Smooth muscle cell (in vitro differentiated cells): ENCODE results near the gene ADM. TPM values are rescaled to one million over a fixed set of nuclear protein-coding genes. Genes with fewer than 3 reads are reported as not detected.

Source experiments
- DNase-seq: peaks from one replicate; lab custom pipeline; 2025; ENCODE audit not compliant: unreplicated experiment; lab: John Stamatoyannopoulos, UW
- H2AFZ ChIP-seq: fragments of 200-600 bp; sonication (generic); 2 replicates; pipeline ENCODE4 v1.6.0; 2016; ENCODE audit warnings: antibody characterized with exemption, low read depth, mild to moderate bottlenecking
- H3F3A ChIP-seq: fragments of 200-600 bp; sonication (generic); 2 replicates; pipeline ENCODE4 v1.6.0; 2017; ENCODE audit warnings: antibody characterized with exemption, low read depth
- H3K27ac ChIP-seq: fragments of 200-600 bp; sonication (generic); 2 replicates; pipeline ENCODE4 v1.5.1; 2016; ENCODE audit warnings: low read depth, mild to moderate bottlenecking
- H3K27me3 ChIP-seq: fragments of 200-600 bp; sonication (generic); 2 replicates; pipeline ENCODE4 v1.6.1; 2016; ENCODE audit warnings: low read depth, mild to moderate bottlenecking
- H3K36me3 ChIP-seq: fragments of 200-600 bp; sonication (generic); 2 replicates; pipeline ENCODE4 v1.5.1; 2016; ENCODE audit warnings: low read depth
- H3K4me1 ChIP-seq: fragments of 200-600 bp; sonication (generic); 2 replicates; pipeline ENCODE4 v1.5.1; 2016; ENCODE audit warnings: low read depth
- H3K4me2 ChIP-seq: fragments of 200-600 bp; sonication (generic); 2 replicates; pipeline ENCODE4 v1.6.0; 2016; ENCODE audit warnings: mild to moderate bottlenecking
- H3K4me3 ChIP-seq: fragments of 200-600 bp; sonication (generic); 2 replicates; pipeline ENCODE4 v1.5.1; 2016; ENCODE audit warnings: mild to moderate bottlenecking
- H3K79me2 ChIP-seq: fragments of 200-600 bp; sonication (generic); 2 replicates; pipeline ENCODE4 v1.6.0; 2016; ENCODE audit warnings: low read depth, mild to moderate bottlenecking
- H3K9ac ChIP-seq: fragments of 200-600 bp; sonication (generic); 2 replicates; pipeline ENCODE4 v1.6.0; 2016; ENCODE audit warnings: low read depth
- H3K9me3 ChIP-seq: fragments of 200-600 bp; sonication (generic); replicated peaks from 2 replicates; pipeline ENCODE4 v1.5.1; 2016; ENCODE audit warnings: low read depth
- H4K20me1 ChIP-seq: fragments of 200-600 bp; sonication (generic); 2 replicates; pipeline ENCODE4 v1.6.0; 2016; ENCODE audit warnings: low read depth
- WGBS: methylation state at CpG from one replicate; pipeline ENCODE4 v1.1.7; 2016; ENCODE audit warnings: low lambda C conversion rate; 5-methylcytosine and 5-hydroxymethylcytosine counted together
- polyA plus RNA-seq: library from polyadenylated mRNA; unstranded; fragments of >200 nt; fragmentation: Nextera tagmentation; extraction: Ambion mirVana; gene quantifications from 2 replicates; pipeline ENCODE4 v1.2.1, GENCODE V29; 2016
- total RNA-seq: library from RNA; depleted of rRNA; stranded (reverse); fragments of >200 nt; gene quantifications from 2 replicates; pipeline ENCODE4 v1.2.3, GENCODE V29; 2014
- TF ChIP-seq, protein P1 (sequence below): fragments of 200-600 bp; sonication (generic); IDR thresholded peaks from 2 replicates; pipeline ENCODE4 v1.5.1; 2017; ENCODE audit warnings: borderline replicate concordance, mild to moderate bottlenecking, antibody characterized with exemption; ENCODE audit not compliant: insufficient read depth, poor library complexity, severe bottlenecking

ADM gene
- total and polyA plus RNA-seq, 2 experiments from 2014 or later: 47.6 to 53.0 TPM

DNA sequence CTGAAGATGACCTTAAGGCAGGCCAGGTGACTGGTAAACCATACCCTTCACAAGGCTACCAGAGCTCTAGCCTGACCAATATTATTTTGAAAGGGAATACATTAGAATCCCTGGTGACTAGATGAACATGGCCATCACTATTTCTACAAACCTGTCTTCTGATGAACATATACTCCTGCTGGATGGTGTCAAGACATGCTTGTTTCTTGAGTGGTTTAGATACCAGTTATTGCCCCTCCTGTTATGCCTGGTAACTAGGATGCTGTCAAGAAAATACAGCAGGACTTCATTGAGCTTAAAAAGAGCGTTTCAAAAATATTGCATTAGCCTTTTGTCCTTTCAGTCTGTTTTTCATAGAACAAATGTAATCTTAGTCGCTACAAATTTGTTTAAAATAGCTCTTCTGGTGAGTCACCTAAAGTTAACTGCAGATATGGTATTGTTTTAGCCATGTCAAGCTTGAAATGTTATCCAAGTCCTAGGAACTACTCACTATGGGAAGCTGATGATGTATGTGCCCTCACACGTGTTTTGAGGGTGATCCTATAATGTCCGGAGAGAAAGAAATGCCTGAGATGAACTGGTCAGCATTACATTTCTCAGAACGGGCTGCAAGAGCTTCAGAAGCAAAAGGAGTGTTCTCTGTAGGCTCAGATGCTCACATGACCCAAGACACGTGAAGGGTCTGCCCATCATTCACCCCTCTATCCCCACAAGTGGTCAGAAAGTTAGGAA is 20.6 kb downstream of the ADM start:
- Histone ChIP-seq H3K4me1 (peaks cover 16% of the 10 kb centered on the region), H3K4me2 (no peak overlapping the region), H3F3A (no peaks in the 10 kb centered on the region), H3K27me3 (no peaks in the 10 kb centered on the region), H2AFZ (no peak overlapping the region), H4K20me1 (no peaks in the 10 kb centered on the region), H3K36me3 (no peaks in the 10 kb centered on the region), H3K9ac (no peak overlapping the region), H3K4me3 (no peak overlapping the region), H3K79me2 (no peaks in the 10 kb centered on the region), H3K9me3 (no peaks in the 10 kb centered on the region), H3K27ac (no peak overlapping the region)
- TF ChIP-seq, protein P1, sequence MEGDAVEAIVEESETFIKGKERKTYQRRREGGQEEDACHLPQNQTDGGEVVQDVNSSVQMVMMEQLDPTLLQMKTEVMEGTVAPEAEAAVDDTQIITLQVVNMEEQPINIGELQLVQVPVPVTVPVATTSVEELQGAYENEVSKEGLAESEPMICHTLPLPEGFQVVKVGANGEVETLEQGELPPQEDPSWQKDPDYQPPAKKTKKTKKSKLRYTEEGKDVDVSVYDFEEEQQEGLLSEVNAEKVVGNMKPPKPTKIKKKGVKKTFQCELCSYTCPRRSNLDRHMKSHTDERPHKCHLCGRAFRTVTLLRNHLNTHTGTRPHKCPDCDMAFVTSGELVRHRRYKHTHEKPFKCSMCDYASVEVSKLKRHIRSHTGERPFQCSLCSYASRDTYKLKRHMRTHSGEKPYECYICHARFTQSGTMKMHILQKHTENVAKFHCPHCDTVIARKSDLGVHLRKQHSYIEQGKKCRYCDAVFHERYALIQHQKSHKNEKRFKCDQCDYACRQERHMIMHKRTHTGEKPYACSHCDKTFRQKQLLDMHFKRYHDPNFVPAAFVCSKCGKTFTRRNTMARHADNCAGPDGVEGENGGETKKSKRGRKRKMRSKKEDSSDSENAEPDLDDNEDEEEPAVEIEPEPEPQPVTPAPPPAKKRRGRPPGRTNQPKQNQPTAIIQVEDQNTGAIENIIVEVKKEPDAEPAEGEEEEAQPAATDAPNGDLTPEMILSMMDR: no peak
- WGBS: 60% methylated on average over 6 of the region's 6 CpGs
- no peak for DNase-seq

- H2AFZ ChIP-seq: no peak overlapping the region
- 90% methylated on average over 2 of the region's 2 CpGs for WGBS
- no peaks in the 10 kb centered on the region for H3K79me2 ChIP-seq
- no peaks in the 10 kb centered on the region for H3K36me3 ChIP-seq
- TF ChIP-seq, protein P1: no peak
- H3K9ac ChIP-seq: no peak overlapping the region
- no peak overlapping the region for H3K27ac ChIP-seq
- no peak overlapping the region for H3K4me2 ChIP-seq
- H3K4me3 ChIP-seq: no peak overlapping the region
- DNase-seq: no peak
- H4K20me1 ChIP-seq: no peaks in the 10 kb centered on the region
- peaks cover 16% of the 10 kb centered on the region for H3K4me1 ChIP-seq
- no peaks in the 10 kb centered on the region for H3F3A ChIP-seq
- no peaks in the 10 kb centered on the region for H3K9me3 ChIP-seq
- H3K27me3 ChIP-seq: no peaks in the 10 kb centered on the region
Observed at GRCh38 chr11:10326012-10326964, 21.4 kb downstream of the ADM start.

DNA sequence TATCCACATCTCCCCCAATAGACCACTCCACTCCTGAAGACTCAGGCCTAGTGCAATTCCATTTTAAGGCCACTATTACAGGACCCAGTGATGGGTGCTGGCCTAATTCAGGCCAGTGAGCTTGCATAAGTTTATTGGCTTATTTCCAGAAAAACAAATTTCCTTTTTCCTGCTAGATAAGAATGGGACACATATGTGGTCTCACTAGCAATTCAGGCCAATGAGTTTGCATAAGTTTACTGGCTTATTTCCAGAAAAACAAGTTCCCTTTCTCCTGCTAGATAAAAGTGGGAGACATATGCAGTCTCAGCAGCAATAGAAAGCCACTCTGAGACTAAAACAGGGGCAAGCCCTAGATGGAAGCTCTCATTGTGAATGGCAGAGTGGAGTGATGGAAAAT is 22.4 kb downstream of the ADM start:
- Histone ChIP-seq H3K79me2 (no peaks in the 10 kb centered on the region), H3F3A (no peaks in the 10 kb centered on the region), H3K36me3 (no peaks in the 10 kb centered on the region), H3K27me3 (no peaks in the 10 kb centered on the region), H3K4me3 (no peak overlapping the region), H2AFZ (no peak overlapping the region), H3K4me2 (no peak overlapping the region), H3K4me1 (peaks cover 16% of the 10 kb centered on the region), H3K9me3 (no peaks in the 10 kb centered on the region), H3K9ac (no peak overlapping the region), H4K20me1 (no peaks in the 10 kb centered on the region), H3K27ac (no peak overlapping the region)
- TF ChIP-seq, protein P1: no peak
- DNase-seq: no peak
